Cardiac fibroblast (primary cell): Measurements from ENCODE around the gene SLC22A13.

ENCODE experiments used
- DNase-seq, 2 donors: peaks; one replicate each; pipeline versions ENCODE4 v3.0.0 to v3.0.0-alpha.2; 2010; ENCODE audit warnings: low read depth in 2 of 2
- H3K4me3 ChIP-seq, 2 donors: replicated peaks in 1 of 2; 1 replicate in 1 of 2; 2 replicates in 1 of 2; pipeline ENCODE4 v1.5.1; 2011; ENCODE audit warnings: low read depth in 2 of 2, low read length in 2 of 2, mild to moderate bottlenecking in 2 of 2, moderate library complexity in 1 of 2
- CTCF ChIP-seq: IDR thresholded peaks from one replicate; pipeline ENCODE4 v1.5.1; 2011; ENCODE audit warnings: low read depth, mild to moderate bottlenecking, low read length, inconsistent platforms

SLC22A13 gene

GRCh38 chr3:38297947-38298711 lies 32.5 kb downstream of the SLC22A13 start:
- peak; percentile 46 for TF ChIP-seq CTCF
- H3K4me3 ChIP-seq = no peak overlapping the region
- DNase-seq = peak in 1 of 2 donors; percentile 46

- no peak for TF ChIP-seq CTCF
- no peak overlapping the region for H3K4me3 ChIP-seq
- no peak for DNase-seq
These were observed 41.3 kb downstream of the SLC22A13 start for GRCh38 chr3:38306941-38307340.

GRCh38 chr3:38307599-38307998 lies 42.0 kb downstream of the SLC22A13 start:
- no peak overlapping the region for H3K4me3 ChIP-seq
- no peak for DNase-seq
- no peak for TF ChIP-seq CTCF

GRCh38 chr3:38308456-38308855 lies 42.8 kb downstream of the SLC22A13 start:
- TF ChIP-seq CTCF = no peak
- no peak overlapping the region for H3K4me3 ChIP-seq
- DNase-seq = no peak

GRCh38 chr3:38311476-38311875 lies 45.9 kb downstream of the SLC22A13 start:
- H3K4me3 ChIP-seq = no peak overlapping the region
- no peak for TF ChIP-seq CTCF
- no peak for DNase-seq

GRCh38 chr3:38311941-38312340 lies 46.3 kb downstream of the SLC22A13 start:
- no peak overlapping the region for H3K4me3 ChIP-seq
- TF ChIP-seq CTCF = no peak
- DNase-seq = no peak

GRCh38 chr3:38312356-38312755 lies 46.7 kb downstream of the SLC22A13 start:
- no peak for TF ChIP-seq CTCF
- no peak for DNase-seq
- H3K4me3 ChIP-seq = no peak overlapping the region
